GM23338 (cell line): ENCODE results near the gene LRIT3. TPM values are rescaled to one million over a fixed set of nuclear protein-coding genes. Genes with fewer than 3 reads are reported as not detected.

Experiments used
- ATAC-seq: fragments of 200-7000 bp; cut with Tn5 transposase; 3 replicates; pipeline ENCODE4 v1.9.1; 2020
- DNase-seq: peaks from one replicate; pipeline ENCODE4 v3.0.0-alpha.2; 2015; ENCODE audit warnings: low spot score
- H2AFZ ChIP-seq: fragments of 200-600 bp; sonication (generic); 2 replicates; pipeline ENCODE4 v1.8.0; 2016; ENCODE audit warnings: antibody characterized with exemption, mild to moderate bottlenecking, moderate library complexity
- H3F3A ChIP-seq: fragments of 200-600 bp; sonication (generic); replicated peaks from 2 replicates; pipeline ENCODE4 v1.8.0; 2017; ENCODE audit warnings: antibody characterized with exemption, mixed run types, low read depth
- H3K27ac ChIP-seq: fragments of 200-600 bp; sonication (generic); 2 replicates; pipeline ENCODE4 v1.6.1; 2016; ENCODE audit warnings: low read depth
- H3K27me3 ChIP-seq: fragments of 200-600 bp; sonication (generic); 2 replicates; pipeline ENCODE4 v1.8.0; 2016; ENCODE audit warnings: mild to moderate bottlenecking, mixed run types, moderate library complexity; ENCODE audit not compliant: insufficient read depth
- H3K36me3 ChIP-seq: fragments of 200-600 bp; sonication (generic); 2 replicates; pipeline ENCODE4 v1.8.0; 2016; ENCODE audit warnings: mild to moderate bottlenecking; ENCODE audit not compliant: insufficient read depth
- H3K4me1 ChIP-seq: fragments of 200-600 bp; sonication (generic); 2 replicates; pipeline ENCODE4 v1.8.0; 2016; ENCODE audit warnings: mild to moderate bottlenecking, moderate library complexity; ENCODE audit not compliant: insufficient read depth
- H3K4me2 ChIP-seq: fragments of 200-600 bp; sonication (generic); 2 replicates; pipeline ENCODE4 v1.7.1; 2017; ENCODE audit warnings: mixed run types
- H3K4me3 ChIP-seq: fragments of 200-600 bp; sonication (generic); 2 replicates; pipeline ENCODE4 v1.6.1; 2016; ENCODE audit warnings: mixed run types
- H3K79me2 ChIP-seq: fragments of 200-600 bp; sonication (generic); replicated peaks from 2 replicates; pipeline ENCODE4 v1.8.0; 2017; ENCODE audit warnings: mild to moderate bottlenecking; ENCODE audit not compliant: insufficient read depth
- H3K9me2 ChIP-seq: fragments of 200-600 bp; sonication (generic); 2 replicates; pipeline ENCODE4 v1.8.0; 2017; ENCODE audit not compliant: insufficient read depth
- H4K20me1 ChIP-seq: fragments of 200-600 bp; sonication (generic); replicated peaks from 2 replicates; pipeline ENCODE4 v1.8.0; 2017; ENCODE audit warnings: mild to moderate bottlenecking; ENCODE audit not compliant: insufficient read depth
- H3K27ac Mint-ChIP-seq: 2 replicates; pipeline ENCODE4 v1.8.0; 2020; ENCODE audit warnings: inconsistent platforms, mild to moderate bottlenecking, moderate library complexity, mixed read lengths
- H3K27me3 Mint-ChIP-seq: 3 replicates; pipeline ENCODE4 v1.8.0; 2022; ENCODE audit warnings: low read depth, mild to moderate bottlenecking, moderate library complexity, mixed read lengths, inconsistent platforms; ENCODE audit not compliant: insufficient read depth, poor library complexity
- H3K36me3 Mint-ChIP-seq: 3 replicates; pipeline ENCODE4 v1.8.0; 2021; ENCODE audit warnings: low read depth, mild to moderate bottlenecking, inconsistent platforms, moderate library complexity, mixed read lengths
- H3K4me1 Mint-ChIP-seq: 3 replicates; pipeline ENCODE4 v1.8.0; 2020; ENCODE audit warnings: mild to moderate bottlenecking, inconsistent platforms, mixed read lengths
- H3K4me3 Mint-ChIP-seq: 3 replicates; pipeline ENCODE4 v1.8.0; 2021; ENCODE audit warnings: moderate library complexity, mild to moderate bottlenecking, inconsistent platforms, mixed read lengths
- H3K9me3 Mint-ChIP-seq: 3 replicates; pipeline ENCODE4 v1.8.0; 2020; ENCODE audit warnings: moderate library complexity, mild to moderate bottlenecking, inconsistent platforms, mixed read lengths
- CREB1 ChIP-seq: fragments of 250-450 bp; sonication (Bioruptor Pico); IDR thresholded peaks from 2 replicates; pipeline ENCODE4 v1.5.0; 2020; ENCODE audit warnings: low read depth, mild to moderate bottlenecking, moderate library complexity
- EZH2 ChIP-seq: fragments of 200-600 bp; sonication (generic); IDR thresholded peaks from one replicate; pipeline ENCODE4 v1.8.0; 2017; ENCODE audit warnings: antibody characterized with exemption, mild to moderate bottlenecking, low read depth; ENCODE audit not compliant: unreplicated experiment
- EZH2phosphoT487 ChIP-seq: fragments of 200-600 bp; sonication (generic); IDR thresholded peaks from one replicate; pipeline ENCODE4 v1.8.1; 2018; ENCODE audit warnings: antibody characterized with exemption; ENCODE audit not compliant: unreplicated experiment
- JUNB ChIP-seq: IDR thresholded peaks from one replicate; pipeline ENCODE4 v1.6.1; 2016; ENCODE audit warnings: antibody characterized with exemption; ENCODE audit not compliant: unreplicated experiment
- NANOG ChIP-seq: IDR thresholded peaks from 2 replicates; pipeline ENCODE4 v1.6.1; 2016; ENCODE audit warnings: antibody characterized with exemption, borderline replicate concordance
- POLR2AphosphoS5 ChIP-seq: IDR thresholded peaks from 2 replicates; pipeline ENCODE4 v1.6.1; 2016; ENCODE audit warnings: antibody characterized with exemption, low read depth
- STAT1 ChIP-seq: IDR thresholded peaks from one replicate; pipeline ENCODE4 v1.6.1; 2016; ENCODE audit warnings: antibody characterized with exemption; ENCODE audit not compliant: unreplicated experiment
- ZNF114 ChIP-seq: fragments of 250-450 bp; sonication (Bioruptor Pico); IDR thresholded peaks from 2 replicates; pipeline ENCODE4 v1.5.0; 2020; ENCODE audit warnings: mild to moderate bottlenecking, moderate library complexity
- ZNF331 ChIP-seq: fragments of 250-450 bp; sonication (Bioruptor Pico); IDR thresholded peaks from 2 replicates; pipeline ENCODE4 v1.5.0; 2020; ENCODE audit warnings: low read depth, mild to moderate bottlenecking, moderate library complexity
- polyA plus RNA-seq: library from polyadenylated mRNA; unstranded; fragments of >200 nt; fragmentation: Nextera tagmentation; extraction: Ambion mirVana; gene quantifications from 2 replicates; pipeline ENCODE4 v1.2.1, GENCODE V29; 2016
- total RNA-seq: library from RNA; depleted of rRNA; stranded (reverse); fragments of >200 nt; shearing (Covaris generic); gene quantifications from 2 replicates; pipeline ENCODE4 v1.2.3, GENCODE V29; 2014
- TF ChIP-seq, protein P1 (sequence below): fragments of 250-450 bp; sonication (Bioruptor Pico); IDR thresholded peaks from 2 replicates; pipeline ENCODE4 v1.5.0; 2020; ENCODE audit warnings: mild to moderate bottlenecking, moderate library complexity
- TF ChIP-seq, protein P2 (sequence below), 2 experiments: fragments of 200-600 bp in 1 of 2; sonication (generic) in 1 of 2; conservative IDR thresholded peaks; 2 replicates each; pipeline versions ENCODE4 v1.5.1 to v1.6.1; 2016 to 2017; ENCODE audit warnings: antibody characterized with exemption in 2 of 2, low read depth in 2 of 2, mild to moderate bottlenecking in 2 of 2, moderate library complexity in 1 of 2
- TF ChIP-seq, protein P3 (sequence below): IDR thresholded peaks from one replicate; pipeline ENCODE4 v1.6.1; 2018; ENCODE audit warnings: antibody characterized with exemption; ENCODE audit not compliant: unreplicated experiment
- TF ChIP-seq, protein P4 (sequence below): IDR thresholded peaks from 2 replicates; pipeline ENCODE4 v1.6.1; 2016; ENCODE audit warnings: antibody characterized with exemption

LRIT3 gene
- total and polyA plus RNA-seq, 2 experiments from 2014 or later = 0.14 TPM; not detected in 1

DNA sequence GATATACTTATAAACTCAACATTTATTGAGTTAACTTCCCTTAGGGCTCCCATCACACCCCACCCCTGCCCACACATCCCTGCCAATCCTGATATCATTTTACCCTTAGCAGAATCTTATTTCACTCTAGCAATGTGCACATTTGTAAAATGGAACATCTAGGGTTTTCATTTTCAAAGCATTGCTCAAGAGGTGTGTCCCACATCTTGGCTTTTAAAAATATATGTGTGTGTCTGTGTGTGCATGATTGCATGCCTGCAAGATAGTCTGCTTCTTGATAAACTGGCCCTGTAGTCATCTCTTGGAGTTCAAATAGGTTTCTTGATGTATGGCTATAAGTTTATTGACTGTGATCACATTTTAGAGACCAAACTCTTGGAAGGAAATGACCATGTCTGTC, 38.4 kb downstream of the LRIT3 start:
- Mint-ChIP-seq H3K27ac (no peak overlapping the region), H3K36me3 (no peaks in the 10 kb centered on the region), H3K27me3 (no peaks in the 10 kb centered on the region), H3K4me3 (no peak overlapping the region), H3K4me1 (no peaks in the 10 kb centered on the region), H3K9me3 (no peaks in the 10 kb centered on the region)
- Histone ChIP-seq H3K4me1 (no peaks in the 10 kb centered on the region), H4K20me1 (no peaks in the 10 kb centered on the region), H3K79me2 (no peaks in the 10 kb centered on the region), H3K27me3 (no peaks in the 10 kb centered on the region), H3K4me2 (no peak overlapping the region), H3K27ac (no peak overlapping the region), H3F3A (no peaks in the 10 kb centered on the region), H3K9me2 (no peaks in the 10 kb centered on the region), H3K4me3 (no peak overlapping the region), H2AFZ (no peak overlapping the region), H3K36me3 (no peaks in the 10 kb centered on the region)
- no peak for ATAC-seq
- no peak for DNase-seq
- TF ChIP-seq STAT1 (no peak), POLR2AphosphoS5 (no peak), EZH2phosphoT487 (no peak), NANOG (no peak), CREB1 (CRISPR knock-in tag) (no peak), ZNF114 (CRISPR knock-in tag) (no peak), EZH2 (no peak), JUNB (no peak), ZNF331 (no peak)
- TF ChIP-seq, protein P1, sequence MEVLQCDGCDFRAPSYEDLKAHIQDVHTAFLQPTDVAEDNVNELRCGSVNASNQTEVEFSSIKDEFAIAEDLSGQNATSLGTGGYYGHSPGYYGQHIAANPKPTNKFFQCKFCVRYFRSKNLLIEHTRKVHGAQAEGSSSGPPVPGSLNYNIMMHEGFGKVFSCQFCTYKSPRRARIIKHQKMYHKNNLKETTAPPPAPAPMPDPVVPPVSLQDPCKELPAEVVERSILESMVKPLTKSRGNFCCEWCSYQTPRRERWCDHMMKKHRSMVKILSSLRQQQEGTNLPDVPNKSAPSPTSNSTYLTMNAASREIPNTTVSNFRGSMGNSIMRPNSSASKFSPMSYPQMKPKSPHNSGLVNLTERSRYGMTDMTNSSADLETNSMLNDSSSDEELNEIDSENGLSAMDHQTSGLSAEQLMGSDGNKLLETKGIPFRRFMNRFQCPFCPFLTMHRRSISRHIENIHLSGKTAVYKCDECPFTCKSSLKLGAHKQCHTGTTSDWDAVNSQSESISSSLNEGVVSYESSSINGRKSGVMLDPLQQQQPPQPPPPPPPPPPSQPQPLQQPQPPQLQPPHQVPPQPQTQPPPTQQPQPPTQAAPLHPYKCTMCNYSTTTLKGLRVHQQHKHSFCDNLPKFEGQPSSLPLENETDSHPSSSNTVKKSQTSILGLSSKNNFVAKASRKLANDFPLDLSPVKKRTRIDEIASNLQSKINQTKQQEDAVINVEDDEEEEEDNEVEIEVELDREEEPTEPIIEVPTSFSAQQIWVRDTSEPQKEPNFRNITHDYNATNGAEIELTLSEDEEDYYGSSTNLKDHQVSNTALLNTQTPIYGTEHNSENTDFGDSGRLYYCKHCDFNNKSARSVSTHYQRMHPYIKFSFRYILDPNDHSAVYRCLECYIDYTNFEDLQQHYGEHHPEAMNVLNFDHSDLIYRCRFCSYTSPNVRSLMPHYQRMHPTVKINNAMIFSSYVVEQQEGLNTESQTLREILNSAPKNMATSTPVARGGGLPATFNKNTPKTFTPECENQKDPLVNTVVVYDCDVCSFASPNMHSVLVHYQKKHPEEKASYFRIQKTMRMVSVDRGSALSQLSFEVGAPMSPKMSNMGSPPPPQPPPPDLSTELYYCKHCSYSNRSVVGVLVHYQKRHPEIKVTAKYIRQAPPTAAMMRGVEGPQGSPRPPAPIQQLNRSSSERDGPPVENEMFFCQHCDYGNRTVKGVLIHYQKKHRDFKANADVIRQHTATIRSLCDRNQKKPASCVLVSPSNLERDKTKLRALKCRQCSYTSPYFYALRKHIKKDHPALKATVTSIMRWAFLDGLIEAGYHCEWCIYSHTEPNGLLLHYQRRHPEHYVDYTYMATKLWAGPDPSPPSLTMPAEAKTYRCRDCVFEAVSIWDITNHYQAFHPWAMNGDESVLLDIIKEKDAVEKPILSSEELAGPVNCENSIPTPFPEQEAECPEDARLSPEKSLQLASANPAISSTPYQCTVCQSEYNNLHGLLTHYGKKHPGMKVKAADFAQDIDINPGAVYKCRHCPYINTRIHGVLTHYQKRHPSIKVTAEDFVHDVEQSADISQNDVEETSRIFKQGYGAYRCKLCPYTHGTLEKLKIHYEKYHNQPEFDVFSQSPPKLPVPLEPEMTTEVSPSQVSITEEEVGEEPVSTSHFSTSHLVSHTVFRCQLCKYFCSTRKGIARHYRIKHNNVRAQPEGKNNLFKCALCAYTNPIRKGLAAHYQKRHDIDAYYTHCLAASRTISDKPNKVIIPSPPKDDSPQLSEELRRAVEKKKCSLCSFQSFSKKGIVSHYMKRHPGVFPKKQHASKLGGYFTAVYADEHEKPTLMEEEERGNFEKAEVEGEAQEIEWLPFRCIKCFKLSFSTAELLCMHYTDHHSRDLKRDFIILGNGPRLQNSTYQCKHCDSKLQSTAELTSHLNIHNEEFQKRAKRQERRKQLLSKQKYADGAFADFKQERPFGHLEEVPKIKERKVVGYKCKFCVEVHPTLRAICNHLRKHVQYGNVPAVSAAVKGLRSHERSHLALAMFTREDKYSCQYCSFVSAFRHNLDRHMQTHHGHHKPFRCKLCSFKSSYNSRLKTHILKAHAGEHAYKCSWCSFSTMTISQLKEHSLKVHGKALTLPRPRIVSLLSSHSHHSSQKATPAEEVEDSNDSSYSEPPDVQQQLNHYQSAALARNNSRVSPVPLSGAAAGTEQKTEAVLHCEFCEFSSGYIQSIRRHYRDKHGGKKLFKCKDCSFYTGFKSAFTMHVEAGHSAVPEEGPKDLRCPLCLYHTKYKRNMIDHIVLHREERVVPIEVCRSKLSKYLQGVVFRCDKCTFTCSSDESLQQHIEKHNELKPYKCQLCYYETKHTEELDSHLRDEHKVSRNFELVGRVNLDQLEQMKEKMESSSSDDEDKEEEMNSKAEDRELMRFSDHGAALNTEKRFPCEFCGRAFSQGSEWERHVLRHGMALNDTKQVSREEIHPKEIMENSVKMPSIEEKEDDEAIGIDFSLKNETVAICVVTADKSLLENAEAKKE (CRISPR knock-in tag) = no peak
- TF ChIP-seq, protein P2, sequence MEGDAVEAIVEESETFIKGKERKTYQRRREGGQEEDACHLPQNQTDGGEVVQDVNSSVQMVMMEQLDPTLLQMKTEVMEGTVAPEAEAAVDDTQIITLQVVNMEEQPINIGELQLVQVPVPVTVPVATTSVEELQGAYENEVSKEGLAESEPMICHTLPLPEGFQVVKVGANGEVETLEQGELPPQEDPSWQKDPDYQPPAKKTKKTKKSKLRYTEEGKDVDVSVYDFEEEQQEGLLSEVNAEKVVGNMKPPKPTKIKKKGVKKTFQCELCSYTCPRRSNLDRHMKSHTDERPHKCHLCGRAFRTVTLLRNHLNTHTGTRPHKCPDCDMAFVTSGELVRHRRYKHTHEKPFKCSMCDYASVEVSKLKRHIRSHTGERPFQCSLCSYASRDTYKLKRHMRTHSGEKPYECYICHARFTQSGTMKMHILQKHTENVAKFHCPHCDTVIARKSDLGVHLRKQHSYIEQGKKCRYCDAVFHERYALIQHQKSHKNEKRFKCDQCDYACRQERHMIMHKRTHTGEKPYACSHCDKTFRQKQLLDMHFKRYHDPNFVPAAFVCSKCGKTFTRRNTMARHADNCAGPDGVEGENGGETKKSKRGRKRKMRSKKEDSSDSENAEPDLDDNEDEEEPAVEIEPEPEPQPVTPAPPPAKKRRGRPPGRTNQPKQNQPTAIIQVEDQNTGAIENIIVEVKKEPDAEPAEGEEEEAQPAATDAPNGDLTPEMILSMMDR (conservative IDR thresholded peaks at IDR 0.05; ENCODE audit: low read depth in 2 of 2) = no peak
- TF ChIP-seq, protein P3, sequence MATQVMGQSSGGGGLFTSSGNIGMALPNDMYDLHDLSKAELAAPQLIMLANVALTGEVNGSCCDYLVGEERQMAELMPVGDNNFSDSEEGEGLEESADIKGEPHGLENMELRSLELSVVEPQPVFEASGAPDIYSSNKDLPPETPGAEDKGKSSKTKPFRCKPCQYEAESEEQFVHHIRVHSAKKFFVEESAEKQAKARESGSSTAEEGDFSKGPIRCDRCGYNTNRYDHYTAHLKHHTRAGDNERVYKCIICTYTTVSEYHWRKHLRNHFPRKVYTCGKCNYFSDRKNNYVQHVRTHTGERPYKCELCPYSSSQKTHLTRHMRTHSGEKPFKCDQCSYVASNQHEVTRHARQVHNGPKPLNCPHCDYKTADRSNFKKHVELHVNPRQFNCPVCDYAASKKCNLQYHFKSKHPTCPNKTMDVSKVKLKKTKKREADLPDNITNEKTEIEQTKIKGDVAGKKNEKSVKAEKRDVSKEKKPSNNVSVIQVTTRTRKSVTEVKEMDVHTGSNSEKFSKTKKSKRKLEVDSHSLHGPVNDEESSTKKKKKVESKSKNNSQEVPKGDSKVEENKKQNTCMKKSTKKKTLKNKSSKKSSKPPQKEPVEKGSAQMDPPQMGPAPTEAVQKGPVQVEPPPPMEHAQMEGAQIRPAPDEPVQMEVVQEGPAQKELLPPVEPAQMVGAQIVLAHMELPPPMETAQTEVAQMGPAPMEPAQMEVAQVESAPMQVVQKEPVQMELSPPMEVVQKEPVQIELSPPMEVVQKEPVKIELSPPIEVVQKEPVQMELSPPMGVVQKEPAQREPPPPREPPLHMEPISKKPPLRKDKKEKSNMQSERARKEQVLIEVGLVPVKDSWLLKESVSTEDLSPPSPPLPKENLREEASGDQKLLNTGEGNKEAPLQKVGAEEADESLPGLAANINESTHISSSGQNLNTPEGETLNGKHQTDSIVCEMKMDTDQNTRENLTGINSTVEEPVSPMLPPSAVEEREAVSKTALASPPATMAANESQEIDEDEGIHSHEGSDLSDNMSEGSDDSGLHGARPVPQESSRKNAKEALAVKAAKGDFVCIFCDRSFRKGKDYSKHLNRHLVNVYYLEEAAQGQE = no peak
- TF ChIP-seq, protein P4, sequence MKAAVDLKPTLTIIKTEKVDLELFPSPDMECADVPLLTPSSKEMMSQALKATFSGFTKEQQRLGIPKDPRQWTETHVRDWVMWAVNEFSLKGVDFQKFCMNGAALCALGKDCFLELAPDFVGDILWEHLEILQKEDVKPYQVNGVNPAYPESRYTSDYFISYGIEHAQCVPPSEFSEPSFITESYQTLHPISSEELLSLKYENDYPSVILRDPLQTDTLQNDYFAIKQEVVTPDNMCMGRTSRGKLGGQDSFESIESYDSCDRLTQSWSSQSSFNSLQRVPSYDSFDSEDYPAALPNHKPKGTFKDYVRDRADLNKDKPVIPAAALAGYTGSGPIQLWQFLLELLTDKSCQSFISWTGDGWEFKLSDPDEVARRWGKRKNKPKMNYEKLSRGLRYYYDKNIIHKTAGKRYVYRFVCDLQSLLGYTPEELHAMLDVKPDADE = no peak
